Measurements from ENCODE around the gene MARCHF3. TPM values are rescaled to one million over a fixed set of nuclear protein-coding genes. Genes with fewer than 3 reads are reported as not detected.
A peak's percentile ranks its signal among the peaks of the same experiment; 100 is the strongest.
"Not testable (repeated sequence)": the region's sequence is repeated elsewhere in the genome, so short reads cannot be mapped to it uniquely, and the experiment has no call there.

The MARCHF3 gene
- polyA plus RNA-seq, 10 donors = 6.6 to 13.8 (median 9.4) TPM

GRCh38 chr5:127053049-127053448 is 22.7 kb upstream of the MARCHF3 start:
- DNase-seq = no peak

GRCh38 chr5:127051591-127051990 is 21.2 kb upstream of the MARCHF3 start:
- no peak for DNase-seq

GRCh38 chr5:127046343-127047072 is 16.1 kb upstream of the MARCHF3 start:
- no peak for DNase-seq

GRCh38 chr5:127042593-127042992 is 12.2 kb upstream of the MARCHF3 start:
- DNase-seq = no peak

- DNase-seq = no peak
Observed at GRCh38 chr5:127041571-127041970, 11.2 kb upstream of the MARCHF3 start.

GRCh38 chr5:127040796-127041520 is 10.6 kb upstream of the MARCHF3 start:
- no peak for DNase-seq

- no peak for DNase-seq
Observed at GRCh38 chr5:127038550-127038949, 8.2 kb upstream of the MARCHF3 start.

- no peak for DNase-seq
Observed at GRCh38 chr5:127031863-127032232, 1.5 kb upstream of the MARCHF3 start.

GRCh38 chr5:127031147-127031862 is 947 bp upstream of the MARCHF3 start:
- no peak for DNase-seq

- DNase-seq = peak; percentile 27 to 78 (median 55)
Observed at GRCh38 chr5:127029581-127030258, 638 bp downstream of the MARCHF3 start.

- DNase-seq = peak in 1 of 3 donors; percentile 66
Observed at GRCh38 chr5:127028822-127029457, 1.4 kb downstream of the MARCHF3 start.

GRCh38 chr5:127027539-127027938 is 2.8 kb downstream of the MARCHF3 start:
- no peak for DNase-seq

- DNase-seq = no peak
Observed at GRCh38 chr5:127026166-127026565, 4.2 kb downstream of the MARCHF3 start.

- no peak for DNase-seq
Observed at GRCh38 chr5:127025467-127025866, 4.9 kb downstream of the MARCHF3 start.

- DNase-seq = peak; percentile 24 to 77 (median 58)
Observed at GRCh38 chr5:127024821-127025220, 5.5 kb downstream of the MARCHF3 start.

GRCh38 chr5:127023552-127024191 is 6.7 kb downstream of the MARCHF3 start:
- DNase-seq = not testable (repeated sequence)

GRCh38 chr5:127022846-127023245 is 7.5 kb downstream of the MARCHF3 start:
- no peak for DNase-seq

- DNase-seq = no peak
Observed at GRCh38 chr5:127019928-127020327, 10.4 kb downstream of the MARCHF3 start.

- DNase-seq = not testable (repeated sequence)
Observed at GRCh38 chr5:127016722-127017121, 13.6 kb downstream of the MARCHF3 start.

GRCh38 chr5:127015716-127016115 is 14.6 kb downstream of the MARCHF3 start:
- no peak for DNase-seq

- no peak for DNase-seq
Observed at GRCh38 chr5:127014573-127014972, 15.8 kb downstream of the MARCHF3 start.

Data from muscle of back (tissue), 11 donors.